Fibroblast of lung (primary cell): ENCODE measurements around the gene RNASEH2C. TPM values are rescaled to one million over a fixed set of nuclear protein-coding genes. Genes with fewer than 3 reads are reported as not detected.

Experiments used
- DNase-seq, 2 donors: peaks; one replicate each; pipeline versions ENCODE4 v3.0.0 to v3.0.0-alpha.2; 2010; ENCODE audit warnings: low read depth in 2 of 2
- H2AFZ ChIP-seq: 2 replicates; pipeline ENCODE4 v1.5.1; 2012; ENCODE audit warnings: low read length, control low read depth, inconsistent platforms
- H3K27ac ChIP-seq: 2 replicates; pipeline ENCODE4 v1.5.1; 2011; ENCODE audit warnings: low read length, control low read depth; ENCODE audit not compliant: insufficient read depth
- H3K27me3 ChIP-seq: 2 replicates; pipeline ENCODE4 v1.5.1; 2011; ENCODE audit warnings: mild to moderate bottlenecking, low read length; ENCODE audit not compliant: control insufficient read depth, insufficient read depth
- H3K36me3 ChIP-seq: 2 replicates; pipeline ENCODE4 v1.5.1; 2011; ENCODE audit warnings: low read length; ENCODE audit not compliant: control insufficient read depth, insufficient read depth
- H3K4me1 ChIP-seq: 2 replicates; pipeline ENCODE4 v1.5.1; 2011; ENCODE audit warnings: low read length; ENCODE audit not compliant: control insufficient read depth, insufficient read depth; ENCODE audit errors: extremely low read depth
- H3K4me2 ChIP-seq: 2 replicates; pipeline ENCODE4 v1.5.1; 2011; ENCODE audit warnings: low read length, control low read depth; ENCODE audit not compliant: insufficient read depth; ENCODE audit errors: extremely low read depth
- H3K4me3 ChIP-seq, 4 experiments: fragments of 200-600 bp in 1 of 4; sonication (generic) in 1 of 4; replicated peaks in 1 of 4; 2 replicates each; pipeline ENCODE4 v1.5.1; 2011 to 2016; ENCODE audit warnings: low read length in 4 of 4, low read depth in 3 of 4, mild to moderate bottlenecking in 3 of 4, control low read depth in 2 of 4, inconsistent platforms in 1 of 4, mixed read lengths in 1 of 4; ENCODE audit not compliant: insufficient read depth in 1 of 4; ENCODE audit errors: control extremely low read depth in 1 of 4
- H3K79me2 ChIP-seq: 2 replicates; pipeline ENCODE4 v1.5.1; 2012; ENCODE audit warnings: mild to moderate bottlenecking, low read length, inconsistent platforms; ENCODE audit not compliant: control insufficient read depth, insufficient read depth
- H3K9ac ChIP-seq: 2 replicates; pipeline ENCODE4 v1.5.1; 2011; ENCODE audit warnings: mild to moderate bottlenecking, low read length, control low read depth; ENCODE audit not compliant: insufficient read depth
- H3K9me3 ChIP-seq: 2 replicates; pipeline ENCODE4 v1.5.1; 2012; ENCODE audit warnings: low read depth, low read length; ENCODE audit not compliant: control insufficient read depth, insufficient read depth
- H4K20me1 ChIP-seq: 2 replicates; pipeline ENCODE4 v1.5.1; 2011; ENCODE audit warnings: low read length; ENCODE audit not compliant: control insufficient read depth, insufficient read depth; ENCODE audit errors: extremely low read depth
- CTCF ChIP-seq, 2 donors: IDR thresholded peaks in 1 of 2; conservative IDR thresholded peaks in 1 of 2; 1 replicate in 1 of 2; 2 replicates in 1 of 2; pipeline ENCODE4 v1.5.1; 2011 to 2012; ENCODE audit warnings: low read length in 2 of 2, control low read depth in 1 of 2, inconsistent platforms in 1 of 2, low read depth in 1 of 2, mild to moderate bottlenecking in 1 of 2
- EZH2 ChIP-seq: IDR thresholded peaks from 2 replicates; pipeline ENCODE4 v1.5.1; 2012; ENCODE audit warnings: low read length, control low read depth, mild to moderate bottlenecking; ENCODE audit errors: missing control alignments
- polyA plus RNA-seq, 2 donors: library from polyadenylated mRNA; depleted of rRNA in 1 of 2; stranded (reverse) in 1 of 2; unstranded in 1 of 2; fragments of >200 nt; gene quantifications; 2 replicates each; pipeline ENCODE4 v1.2.1, GENCODE V29; 2011 to 2012; ENCODE audit warnings: missing spikeins in 1 of 2
- total RNA-seq: library from RNA; depleted of rRNA; stranded (reverse); fragments of >200 nt; gene quantifications from 2 replicates; pipeline ENCODE4 v1.2.1, GENCODE V29; 2014

RNASEH2C gene
- total and polyA plus RNA-seq, 2 donors (not counting 1 experiment from before 2014, with no cell fraction given) = 12.6 to 29.1 TPM

DNA sequence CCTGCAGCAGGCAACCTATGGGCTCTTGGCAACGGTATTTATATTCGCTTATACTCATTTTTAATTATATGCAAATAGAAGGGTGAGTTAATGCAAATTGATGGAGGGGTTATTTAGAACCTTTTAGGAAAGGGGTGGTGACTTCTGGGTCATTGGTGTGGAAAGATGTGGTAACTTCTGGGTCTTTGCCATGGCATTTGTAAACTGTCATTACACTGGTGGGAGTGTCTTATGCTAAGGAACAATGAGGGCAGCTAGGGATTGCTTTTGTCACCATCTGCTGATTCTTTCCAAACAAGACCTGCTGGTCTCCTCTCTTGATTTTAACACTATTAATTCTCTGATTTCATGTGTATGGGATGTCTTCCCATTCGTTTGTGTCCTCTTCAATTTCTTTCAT, 20.2 kb downstream of the RNASEH2C start:
- Histone ChIP-seq H3K4me1 (no peaks in the 10 kb centered on the region), H3K36me3 (no peaks in the 10 kb centered on the region), H3K4me2 (no peak overlapping the region), H3K4me3 (no peak overlapping the region), H2AFZ (no peak overlapping the region), H4K20me1 (no peaks in the 10 kb centered on the region), H3K27me3 (peaks cover 4% of the 10 kb centered on the region), H3K27ac (no peak overlapping the region), H3K9me3 (no peaks in the 10 kb centered on the region), H3K9ac (no peak overlapping the region), H3K79me2 (no peaks in the 10 kb centered on the region)
- TF ChIP-seq EZH2 (no peak), CTCF (conservative IDR thresholded peaks at IDR 0.05 in 1 of 2, IDR thresholded peaks at IDR 0.05 in 1 of 2; ENCODE audit: low read depth in 1 of 2, low read length in 2 of 2) (no peak)
- DNase-seq = no peak

GRCh38 chr11:65699306-65699705, 21.3 kb downstream of the RNASEH2C start:
- Histone ChIP-seq H3K4me2 (no peak overlapping the region), H3K27me3 (peaks cover 4% of the 10 kb centered on the region), H3K36me3 (no peaks in the 10 kb centered on the region), H3K79me2 (no peaks in the 10 kb centered on the region), H3K9ac (no peak overlapping the region), H3K9me3 (no peaks in the 10 kb centered on the region), H3K27ac (no peak overlapping the region), H4K20me1 (no peaks in the 10 kb centered on the region), H3K4me3 (no peak overlapping the region), H2AFZ (no peak overlapping the region), H3K4me1 (no peaks in the 10 kb centered on the region)
- TF ChIP-seq CTCF (conservative IDR thresholded peaks at IDR 0.05 in 1 of 2, IDR thresholded peaks at IDR 0.05 in 1 of 2; ENCODE audit: low read depth in 1 of 2, low read length in 2 of 2) (no peak), EZH2 (no peak)
- no peak for DNase-seq

- Histone ChIP-seq H2AFZ (no peak overlapping the region), H3K27ac (no peak overlapping the region), H3K4me1 (no peaks in the 10 kb centered on the region), H3K79me2 (no peaks in the 10 kb centered on the region), H4K20me1 (no peaks in the 10 kb centered on the region), H3K36me3 (no peaks in the 10 kb centered on the region), H3K4me3 (no peak overlapping the region), H3K9ac (no peak overlapping the region), H3K27me3 (peaks cover 4% of the 10 kb centered on the region), H3K9me3 (no peaks in the 10 kb centered on the region), H3K4me2 (no peak overlapping the region)
- no peak for DNase-seq
- TF ChIP-seq EZH2 = no peak
- TF ChIP-seq CTCF (conservative IDR thresholded peaks at IDR 0.05 in 1 of 2, IDR thresholded peaks at IDR 0.05 in 1 of 2; ENCODE audit: low read depth in 1 of 2, low read length in 2 of 2) = no peak
Measured at GRCh38 chr11:65698205-65698604, 22.4 kb downstream of the RNASEH2C start.
